GM19452 (cell line): ENCODE data around the gene PLIN5.

Experiments
- ATAC-seq: cut with Tn5 transposase; IDR thresholded peaks from one replicate; pipeline ENCODE4 v1.9.1; 2021; ENCODE audit not compliant: unreplicated experiment

The PLIN5 gene

GRCh38 chr19:4493104-4493928, 41.7 kb downstream of the PLIN5 start:
- no peak for ATAC-seq

GRCh38 chr19:4492337-4493103, 42.5 kb downstream of the PLIN5 start:
- ATAC-seq, result no peak

GRCh38 chr19:4491446-4491845, 43.6 kb downstream of the PLIN5 start:
- no peak for ATAC-seq

DNA sequence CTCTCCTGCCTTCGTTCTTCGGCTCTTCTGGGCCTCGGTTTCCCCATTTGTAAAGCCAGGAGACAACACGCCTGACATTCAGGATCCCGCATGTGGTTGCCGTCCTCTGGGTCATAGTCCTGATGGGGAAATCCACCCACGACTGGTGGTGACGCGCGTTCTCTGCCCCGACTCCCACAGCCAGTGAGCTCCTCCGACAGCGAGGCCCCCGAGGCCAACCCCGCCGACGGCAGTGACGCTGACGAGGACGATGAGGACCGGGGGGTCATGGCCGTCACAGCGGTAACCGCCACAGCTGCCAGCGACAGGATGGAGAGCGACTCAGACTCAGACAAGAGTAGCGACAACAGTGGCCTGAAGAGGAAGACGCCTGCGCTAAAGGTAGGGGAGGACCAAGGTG, 46.5 kb downstream of the PLIN5 start:
- no peak for ATAC-seq

- ATAC-seq, result no peak
Observed at GRCh38 chr19:4487572-4487971, 47.5 kb downstream of the PLIN5 start.

DNA sequence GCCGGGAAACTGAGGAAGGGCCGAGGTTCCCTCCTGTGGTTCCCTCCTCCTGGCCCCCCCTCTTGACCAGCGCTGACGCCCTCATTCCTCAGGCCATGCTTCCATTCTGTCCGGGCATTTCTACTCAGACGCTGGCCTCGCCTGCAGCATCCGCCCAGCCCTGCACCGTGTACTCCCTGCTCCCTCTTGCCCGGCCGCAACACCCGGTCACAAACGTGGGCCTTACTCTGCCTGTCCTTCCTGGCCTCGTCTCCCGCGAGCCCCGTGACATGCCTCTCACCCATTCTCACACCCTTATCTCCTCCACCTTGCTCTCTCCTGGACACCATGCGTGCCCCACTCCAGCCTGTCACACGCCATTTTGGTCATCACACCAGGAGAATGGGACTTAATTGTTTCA, 51.6 kb downstream of the PLIN5 start:
- ATAC-seq, result no peak

DNA sequence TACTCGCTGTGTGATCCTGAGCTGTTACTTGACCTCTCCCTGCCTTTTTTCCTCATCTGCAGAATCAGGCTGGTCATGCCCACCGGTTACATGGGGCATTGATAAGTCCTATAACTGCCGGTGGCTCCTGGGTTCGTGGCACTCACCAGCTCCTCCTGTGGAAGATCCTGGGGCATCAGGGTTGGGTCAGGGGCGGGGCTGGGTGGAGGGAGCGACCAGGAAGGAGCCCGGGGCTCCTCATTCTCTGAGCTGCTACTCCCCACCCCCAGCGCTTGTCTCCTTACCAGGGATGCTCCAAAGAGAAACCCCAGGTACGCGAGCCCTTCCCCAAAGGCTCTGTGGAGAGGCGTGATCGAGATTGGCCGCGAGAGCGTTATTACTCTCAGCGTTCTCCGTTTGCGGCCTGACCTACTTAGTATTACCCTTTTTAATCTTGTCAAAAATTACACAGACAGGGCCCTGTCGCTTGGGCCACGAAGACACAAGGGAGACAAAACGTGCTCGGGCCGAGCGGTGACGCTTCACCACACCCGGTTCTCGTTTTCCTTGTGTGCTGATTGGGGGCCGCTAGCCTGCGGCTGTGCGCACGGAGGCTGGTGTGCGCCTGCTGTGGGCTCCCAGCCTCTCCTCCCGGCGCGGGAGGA, 52.2 kb downstream of the PLIN5 start:
- no peak for ATAC-seq

DNA sequence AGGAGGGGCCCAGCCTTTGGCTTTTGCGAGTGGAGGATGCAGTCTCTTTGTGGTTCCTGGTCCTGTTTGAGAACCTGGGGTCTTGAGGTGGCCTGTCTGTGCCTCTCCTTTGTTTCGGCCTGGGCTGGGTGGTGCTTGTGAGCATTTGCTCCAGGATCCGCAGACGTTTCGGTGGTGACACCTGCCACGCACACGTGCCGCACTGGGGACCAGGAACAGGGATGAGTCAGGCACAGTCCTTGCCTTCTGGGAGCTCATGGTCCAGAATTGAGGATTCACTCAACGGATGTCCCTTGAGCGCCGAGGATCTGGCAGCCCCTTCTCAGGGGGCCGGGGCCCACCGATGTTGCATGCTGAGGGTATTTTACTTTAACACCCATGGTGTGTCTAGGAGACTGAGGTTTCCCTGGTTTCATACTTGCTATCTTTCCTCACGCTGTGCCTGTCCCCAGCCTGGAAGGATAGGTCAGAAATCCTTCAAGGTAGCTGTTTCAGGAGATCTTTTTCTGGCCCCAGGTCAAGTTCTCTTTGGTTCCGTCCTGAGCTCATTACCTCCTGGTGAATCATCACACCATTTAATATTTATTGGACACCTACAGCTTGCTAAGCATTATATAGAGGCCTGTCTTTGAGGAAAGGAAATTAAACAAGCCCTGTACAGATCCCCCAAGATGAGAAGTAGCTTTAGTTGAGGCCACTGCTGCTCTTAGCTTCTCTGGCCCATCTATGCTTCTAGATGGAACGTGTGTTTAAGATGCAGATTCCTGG, 57.8 kb downstream of the PLIN5 start:
- no peak for ATAC-seq

DNA sequence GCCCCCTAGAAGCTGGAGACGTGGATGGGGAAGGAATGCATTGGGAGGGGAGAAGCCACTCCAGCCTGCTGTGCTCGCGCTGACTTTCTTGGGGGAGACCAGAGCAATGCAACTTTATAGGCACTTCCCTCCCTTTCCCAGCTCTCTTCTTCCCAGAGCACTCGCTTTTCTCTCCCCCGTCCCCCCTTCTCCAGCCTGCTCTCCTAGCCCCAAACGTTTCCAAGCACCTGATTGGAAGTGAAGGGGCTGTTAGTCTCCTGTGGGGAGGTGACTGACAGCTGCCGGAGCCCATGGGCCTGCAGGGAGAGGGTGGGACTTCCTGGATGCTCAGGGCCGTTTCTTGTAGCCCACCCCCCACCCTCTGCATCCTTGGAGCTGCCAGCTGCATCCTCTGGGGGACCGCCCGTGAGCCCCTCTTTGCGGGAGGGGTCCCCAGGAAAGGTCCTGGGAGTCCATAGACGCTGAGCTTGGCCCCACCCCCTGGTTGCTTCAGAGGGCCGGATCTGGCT, 60.5 kb downstream of the PLIN5 start:
- no peak for ATAC-seq

- no peak for ATAC-seq
Observed at GRCh38 chr19:4473763-4474513, 61.1 kb downstream of the PLIN5 start.

DNA sequence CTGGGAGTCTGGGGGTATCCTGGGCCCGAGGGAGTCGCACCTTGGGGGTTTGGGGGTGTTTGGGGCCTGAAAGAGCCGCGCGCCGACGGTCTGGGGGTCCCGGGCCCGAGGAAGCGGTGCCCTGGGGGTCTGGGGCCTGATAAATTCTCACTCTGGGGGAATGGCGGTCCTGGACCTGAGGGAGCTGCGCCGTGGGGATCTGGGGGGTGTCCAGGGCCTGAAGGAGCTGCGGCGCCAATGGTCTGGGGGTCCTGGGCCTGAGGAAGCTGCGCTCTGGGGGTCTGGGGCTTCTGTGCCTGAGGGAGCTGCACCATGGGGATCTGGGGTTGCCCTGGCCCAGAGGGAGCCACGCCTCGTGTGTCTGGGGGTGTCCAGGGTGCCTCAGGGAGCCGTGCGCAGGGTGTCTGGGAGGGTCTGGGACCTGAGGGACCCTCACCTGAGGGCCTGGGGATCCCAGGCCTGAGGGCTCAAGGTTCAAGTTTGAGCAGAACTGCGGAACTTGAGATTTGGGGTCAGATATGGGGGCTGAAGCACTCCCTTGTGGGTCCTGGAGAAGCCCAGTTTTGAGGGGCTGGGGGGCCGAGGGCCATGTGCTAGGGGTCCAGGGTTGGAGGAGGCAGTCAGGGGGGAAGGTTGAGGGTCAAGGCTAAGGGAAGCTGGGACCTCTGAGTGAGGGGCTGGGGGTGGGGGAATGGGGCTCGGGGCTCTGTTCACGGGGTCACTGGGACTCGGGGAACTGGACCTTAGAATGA, 61.8 kb downstream of the PLIN5 start:
- ATAC-seq, result no peak
